GM21528 (cell line): Measurements from ENCODE around the gene AUNIP.

ENCODE experiments used
- ATAC-seq: cut with Tn5 transposase; IDR thresholded peaks from one replicate; pipeline ENCODE4 v1.9.1; 2021; ENCODE audit warnings: mild to moderate bottlenecking, moderate library complexity; ENCODE audit not compliant: unreplicated experiment, low FRiP score

The AUNIP gene, protein sequence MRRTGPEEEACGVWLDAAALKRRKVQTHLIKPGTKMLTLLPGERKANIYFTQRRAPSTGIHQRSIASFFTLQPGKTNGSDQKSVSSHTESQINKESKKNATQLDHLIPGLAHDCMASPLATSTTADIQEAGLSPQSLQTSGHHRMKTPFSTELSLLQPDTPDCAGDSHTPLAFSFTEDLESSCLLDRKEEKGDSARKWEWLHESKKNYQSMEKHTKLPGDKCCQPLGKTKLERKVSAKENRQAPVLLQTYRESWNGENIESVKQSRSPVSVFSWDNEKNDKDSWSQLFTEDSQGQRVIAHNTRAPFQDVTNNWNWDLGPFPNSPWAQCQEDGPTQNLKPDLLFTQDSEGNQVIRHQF

DNA sequence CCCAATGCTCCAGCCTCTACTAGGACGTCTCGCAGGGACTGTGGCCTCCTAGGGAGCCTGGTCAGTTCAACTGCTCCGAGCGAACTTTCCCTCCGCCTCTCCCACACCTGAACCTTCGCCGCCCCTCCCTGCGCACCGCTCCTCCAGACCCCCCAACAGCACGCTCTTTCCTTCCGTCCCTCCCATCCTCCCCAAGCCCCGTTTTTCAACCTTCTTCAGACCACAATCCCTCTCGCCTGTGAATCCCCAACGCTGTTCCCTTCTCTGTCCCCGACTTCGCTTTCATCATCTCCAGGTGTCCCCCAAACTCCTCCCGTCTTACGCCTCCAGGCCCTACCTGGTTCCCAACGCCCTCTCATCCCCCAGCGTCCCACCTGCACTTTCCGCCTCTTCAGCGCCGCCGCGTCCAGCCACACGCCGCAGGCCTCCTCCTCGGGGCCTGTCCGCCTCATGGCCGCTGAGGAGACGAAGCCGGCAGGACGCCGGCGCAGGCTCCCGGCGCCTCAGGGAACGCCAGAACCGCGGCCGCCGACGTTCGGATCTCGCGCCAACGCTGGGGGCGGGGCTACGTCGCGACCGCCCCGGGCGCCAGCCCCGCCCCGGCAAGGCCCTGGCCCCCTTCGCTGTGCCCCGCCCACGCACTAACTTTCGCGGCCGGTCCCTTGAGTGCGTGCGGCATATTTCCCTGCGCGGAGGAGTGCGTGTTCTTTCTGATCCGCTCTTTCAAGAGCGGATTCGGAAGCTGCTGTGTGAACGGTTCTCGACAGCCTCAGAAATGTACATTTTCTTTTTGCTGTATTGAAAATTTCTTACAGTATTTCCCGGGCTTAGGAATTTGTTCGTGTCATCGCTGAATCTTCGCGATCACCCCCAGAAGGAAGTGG lies at the start of gene AUNIP:
TSS of gene AUNIP (minus strand) at position 552 of the 884 bp plus-strand sequence. CDS start at position 452, 100 bp downstream.
- ATAC-seq, result peak; percentile 79

DNA sequence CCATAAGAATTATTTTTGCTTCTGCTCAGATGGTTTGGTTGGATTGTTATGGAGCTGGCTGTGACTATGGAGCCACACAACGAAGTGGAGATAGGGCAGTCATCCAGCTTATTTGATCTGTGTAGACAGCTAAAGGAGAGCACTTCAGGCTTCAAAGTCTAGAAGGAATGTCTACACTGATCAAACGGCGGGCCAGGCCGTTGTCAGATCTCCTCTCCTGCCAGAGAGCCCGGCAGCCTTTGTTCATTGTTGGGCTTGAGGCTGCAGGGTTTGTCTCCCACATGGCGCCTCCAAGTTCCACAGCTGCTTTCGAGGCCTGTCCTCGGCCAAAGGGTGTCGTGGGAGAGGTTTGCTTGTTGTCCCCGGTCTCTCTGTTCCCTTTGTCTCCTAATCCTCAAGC lies 49.8 kb upstream of the AUNIP start:
- ATAC-seq, result no peak

- no peak for ATAC-seq
Measured at GRCh38 chr1:25908161-25908560, 48.9 kb upstream of the AUNIP start.

DNA sequence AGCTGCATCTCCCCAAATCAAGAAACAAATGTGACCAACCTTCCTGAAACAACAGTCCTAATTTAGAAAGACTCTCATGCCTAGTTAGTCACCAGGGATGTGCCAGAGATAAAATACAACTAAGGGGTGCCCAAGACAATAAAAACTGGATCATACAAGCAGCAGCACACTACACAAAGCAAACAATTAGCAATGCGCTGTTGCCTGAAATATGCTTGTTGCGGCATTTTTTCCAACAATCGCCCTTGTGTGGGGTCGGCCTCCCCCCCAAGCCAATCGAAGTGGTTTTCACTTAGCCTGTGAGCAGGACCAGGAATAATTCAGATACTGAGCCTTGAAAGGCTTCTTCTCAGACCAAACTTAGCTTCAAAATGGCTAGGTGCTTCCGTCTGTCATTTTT lies 48.3 kb upstream of the AUNIP start:
- ATAC-seq, result no peak

- no peak for ATAC-seq
Measured at GRCh38 chr1:25906644-25907300, 47.5 kb upstream of the AUNIP start.

DNA sequence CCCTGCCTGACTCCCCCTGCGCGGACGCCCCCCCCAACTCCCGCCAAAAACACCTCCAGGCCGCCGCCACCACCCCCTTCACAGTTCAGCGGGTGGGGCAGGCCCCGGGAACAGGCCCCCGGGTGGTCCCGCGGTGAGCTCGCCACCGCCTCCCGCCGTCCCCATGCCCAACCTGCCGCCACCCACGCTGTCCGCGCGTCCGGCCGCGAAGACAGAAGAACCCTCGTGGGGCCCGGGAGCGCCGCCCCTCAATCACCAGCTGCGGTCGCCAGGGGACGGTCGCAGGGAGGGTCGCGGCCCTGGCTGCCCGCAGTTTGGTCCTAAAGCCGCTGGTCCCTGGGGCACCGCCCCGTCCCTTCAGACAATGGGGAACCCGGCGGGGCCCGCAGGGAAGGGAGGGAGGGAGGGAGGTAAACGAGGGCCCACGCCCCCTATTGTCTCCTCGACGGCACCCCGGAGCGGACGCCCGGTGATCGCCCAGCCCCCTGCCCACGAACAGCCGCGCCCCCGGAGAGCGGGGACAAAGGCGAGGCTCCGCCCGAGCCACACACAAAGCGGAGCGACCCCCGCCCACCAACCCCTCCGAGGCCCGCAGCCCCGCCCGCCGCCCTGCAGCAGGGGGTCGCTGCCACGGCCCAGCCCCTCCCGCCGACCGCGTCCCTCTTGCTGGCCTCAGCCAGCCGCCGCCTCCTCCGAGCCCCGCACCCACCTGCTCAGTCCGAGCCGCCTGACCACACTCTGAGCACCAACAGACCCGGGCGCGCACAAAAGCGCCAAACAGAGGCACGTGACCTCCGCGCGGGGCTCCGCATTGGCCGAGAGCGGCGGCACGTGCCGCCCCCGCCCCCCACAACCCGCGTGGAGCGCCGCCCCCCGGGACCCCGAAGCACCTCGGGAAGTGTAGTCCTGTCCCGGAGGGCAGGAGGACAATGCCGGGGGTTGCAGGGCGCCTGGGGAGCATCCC lies 46.7 kb upstream of the AUNIP start, which contains the start of gene STMN1:
TSS of gene STMN1 (minus strand) at position 740 of the 964 bp plus-strand sequence. CDS start 1,743 bp downstream, outside the sequence.
- peak; percentile 61 for ATAC-seq

- peak; percentile 78 for ATAC-seq
Measured at GRCh38 chr1:25904943-25905679, 45.9 kb upstream of the AUNIP start.

- no peak for ATAC-seq
Measured at GRCh38 chr1:25903986-25904385, 44.7 kb upstream of the AUNIP start.

- ATAC-seq, result no peak
Measured at GRCh38 chr1:25902462-25902861, 43.2 kb upstream of the AUNIP start.

DNA sequence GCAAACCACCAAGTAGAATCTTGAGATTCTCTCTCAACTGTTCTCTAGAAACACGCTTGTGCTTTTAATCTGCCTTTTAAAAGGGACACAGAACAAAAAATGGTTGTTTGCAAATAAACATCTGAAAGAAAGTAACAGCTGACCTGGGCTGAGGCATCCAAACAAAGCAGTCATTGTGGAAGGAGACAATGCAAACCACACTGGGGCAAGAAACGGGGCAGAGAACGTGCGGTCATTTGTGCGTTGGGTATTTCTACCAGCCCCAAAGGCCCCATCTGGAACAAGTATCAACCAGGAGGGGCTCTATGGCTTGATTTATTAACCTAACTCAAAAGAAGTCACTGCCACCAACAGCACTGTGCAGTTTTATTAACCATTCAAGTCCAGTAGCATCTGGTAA lies 41.0 kb upstream of the AUNIP start:
- ATAC-seq, result no peak

DNA sequence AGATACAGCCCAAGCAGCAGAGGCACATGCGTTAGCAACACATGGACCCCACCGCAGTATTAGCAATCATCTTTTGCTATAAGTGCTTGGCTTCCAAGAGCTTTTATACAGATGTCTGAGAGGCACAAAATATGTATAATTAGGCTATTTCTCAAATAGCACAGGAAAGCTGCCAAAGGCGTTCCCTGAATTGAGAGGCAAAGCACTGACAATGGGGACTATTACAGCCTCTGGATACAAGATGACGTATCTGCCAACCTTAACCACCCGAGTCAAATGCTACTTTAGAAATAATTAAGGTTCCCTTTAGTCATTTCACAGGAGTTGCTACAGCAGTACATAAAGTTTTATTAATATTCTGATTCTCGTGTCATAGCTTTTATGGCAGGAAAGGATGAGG lies 40.5 kb upstream of the AUNIP start:
- no peak for ATAC-seq

GRCh38 chr1:25898223-25899015 lies 39.2 kb upstream of the AUNIP start:
- no peak for ATAC-seq

DNA sequence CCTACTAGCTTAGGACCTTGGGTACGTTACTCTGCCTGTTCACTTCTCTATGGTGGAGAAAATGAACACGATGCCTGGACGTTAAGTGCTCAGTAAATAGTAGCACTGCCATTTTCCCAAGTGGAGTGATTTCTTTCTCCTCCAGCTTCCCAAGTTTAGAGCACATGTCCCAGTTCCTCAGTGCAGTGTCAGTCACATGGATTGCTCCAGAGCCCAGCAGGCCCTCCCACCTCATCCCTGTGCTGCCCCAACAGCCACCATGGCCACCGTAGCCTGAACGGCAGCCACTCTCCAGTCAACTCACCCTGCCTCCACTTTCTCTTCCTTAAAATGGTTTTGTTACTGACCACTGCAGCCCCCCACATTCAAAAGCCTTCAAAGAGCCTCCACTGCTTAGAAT lies 38.5 kb upstream of the AUNIP start:
- ATAC-seq, result no peak

DNA sequence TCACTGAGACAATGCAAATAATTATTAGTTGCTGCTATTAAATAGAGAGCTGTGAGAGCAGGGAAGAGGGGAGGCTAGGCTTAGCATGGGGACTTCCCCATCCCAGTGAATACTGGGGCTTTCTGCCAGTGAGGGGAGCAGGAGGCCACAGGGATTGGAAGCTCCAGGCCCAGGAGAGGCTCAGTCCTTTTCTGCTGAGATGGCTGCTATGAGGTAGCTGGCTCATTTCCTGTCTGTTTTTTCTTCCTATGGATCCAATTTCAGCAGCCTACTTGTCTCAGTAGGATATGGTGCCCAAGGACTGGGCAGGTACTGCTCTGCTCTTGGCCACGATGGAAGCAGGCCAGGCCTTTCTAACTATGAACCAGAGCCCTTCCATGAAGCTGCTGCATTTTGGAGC lies 37.0 kb upstream of the AUNIP start:
- ATAC-seq, result no peak

DNA sequence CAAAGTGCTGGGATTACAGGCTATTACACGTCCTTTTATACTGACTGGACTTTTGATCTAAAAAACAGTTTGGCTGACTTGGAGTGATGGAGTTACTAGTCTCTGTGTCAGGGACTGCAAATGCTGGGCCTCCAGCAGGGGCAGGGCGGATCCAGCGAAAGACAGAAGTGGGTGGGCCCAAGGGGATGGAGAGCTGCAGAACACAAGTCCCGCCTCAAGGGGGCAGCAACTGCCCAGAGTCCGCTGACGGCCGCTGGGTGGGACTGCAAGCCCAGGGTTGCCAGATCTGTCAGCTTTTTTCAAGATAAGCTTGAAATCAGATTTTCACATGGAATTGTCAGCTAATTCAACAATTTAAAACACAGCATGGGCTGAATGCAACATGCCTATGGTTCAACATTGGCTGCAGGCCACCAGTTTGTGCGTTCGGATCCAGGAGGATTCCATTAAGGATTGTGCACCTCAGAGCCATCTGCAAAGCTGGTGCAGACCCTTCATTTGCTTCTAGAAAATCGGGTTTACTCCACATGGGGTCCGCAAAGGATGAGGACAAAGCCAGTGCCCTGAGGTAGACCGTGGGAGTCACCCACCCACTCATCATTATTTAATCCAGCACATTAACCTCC lies 36.2 kb upstream of the AUNIP start:
- ATAC-seq, result peak; percentile 86

DNA sequence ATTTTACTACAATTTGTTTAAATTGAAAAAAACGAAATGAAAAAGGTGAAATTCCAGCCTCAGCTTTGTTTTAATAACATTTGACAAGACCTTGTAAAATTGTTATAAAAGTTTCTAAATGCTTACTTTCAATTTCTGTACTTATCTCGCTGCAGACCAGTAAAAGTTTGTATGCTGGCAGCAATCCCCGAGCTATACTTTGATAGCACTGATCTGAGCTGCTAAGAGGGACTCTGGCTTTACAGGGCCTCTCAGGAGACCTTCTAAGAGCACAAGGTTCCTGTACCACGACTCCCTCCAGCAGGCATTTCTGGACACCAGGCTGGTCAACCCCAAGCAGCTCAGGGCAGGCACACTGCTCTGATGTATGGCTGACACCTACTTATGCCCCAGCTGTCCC lies 33.9 kb upstream of the AUNIP start:
- no peak for ATAC-seq

DNA sequence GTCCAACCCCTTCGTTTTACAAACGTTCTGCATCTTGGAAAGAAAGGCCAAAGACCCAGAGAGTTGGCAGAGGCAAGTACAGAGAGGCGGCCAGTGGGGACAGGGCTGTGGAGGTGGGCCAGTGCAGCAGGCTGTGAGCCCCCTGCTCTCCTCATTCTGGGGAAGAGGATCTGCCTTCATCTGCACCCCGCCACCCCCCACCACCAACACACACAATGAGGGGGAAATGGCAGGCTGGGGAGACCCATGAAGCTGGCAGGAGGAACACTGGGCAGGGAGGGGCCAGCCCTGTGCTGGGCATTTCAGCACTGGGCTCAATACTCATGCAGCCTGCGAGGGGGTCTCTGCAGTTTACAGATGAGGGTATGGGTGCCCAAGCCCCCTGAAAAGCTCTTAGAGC lies 32.3 kb upstream of the AUNIP start:
- ATAC-seq, result no peak
